ENCODE measurements around the gene FBLN1.

DNA sequence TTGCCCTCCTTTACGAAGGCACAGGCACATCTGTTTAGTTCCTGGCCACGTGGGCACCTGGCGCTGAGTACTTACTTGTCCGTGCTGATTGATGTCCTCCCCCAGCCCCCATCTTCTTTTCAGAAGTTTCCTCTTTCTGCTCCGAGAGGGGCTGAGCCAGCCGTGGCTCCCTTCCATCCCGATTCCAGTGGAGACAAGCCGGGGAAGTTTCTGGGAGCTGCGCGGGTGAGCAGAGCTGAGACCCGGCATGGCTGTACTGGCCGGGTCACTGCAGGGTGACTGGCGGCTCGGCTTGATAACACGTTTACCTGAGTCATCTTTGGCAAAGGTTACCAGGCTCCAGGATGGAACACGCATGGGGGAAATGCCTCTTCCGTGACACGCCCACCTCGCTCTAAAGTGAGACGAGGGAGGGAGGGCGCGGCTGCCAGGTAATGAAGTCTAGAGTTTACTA lies 123.5 kb downstream of the FBLN1 start:
- no peak for TF ChIP-seq EP300 (IDR thresholded peaks at IDR 0.05; ENCODE audit: borderline replicate concordance in 1 of 2, low read depth in 1 of 2, low read length in 1 of 2)
- no peak for TF ChIP-seq TAF1 (IDR thresholded peaks at IDR 0.05; ENCODE audit: borderline replicate concordance, low read depth, low read length)
- no peak for TF ChIP-seq EZH2phosphoT487 (IDR thresholded peaks at IDR 0.05; ENCODE audit: borderline replicate concordance, low read depth)
- TF ChIP-seq, protein P1, sequence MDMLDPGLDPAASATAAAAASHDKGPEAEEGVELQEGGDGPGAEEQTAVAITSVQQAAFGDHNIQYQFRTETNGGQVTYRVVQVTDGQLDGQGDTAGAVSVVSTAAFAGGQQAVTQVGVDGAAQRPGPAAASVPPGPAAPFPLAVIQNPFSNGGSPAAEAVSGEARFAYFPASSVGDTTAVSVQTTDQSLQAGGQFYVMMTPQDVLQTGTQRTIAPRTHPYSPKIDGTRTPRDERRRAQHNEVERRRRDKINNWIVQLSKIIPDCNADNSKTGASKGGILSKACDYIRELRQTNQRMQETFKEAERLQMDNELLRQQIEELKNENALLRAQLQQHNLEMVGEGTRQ (IDR thresholded peaks at IDR 0.05; ENCODE audit: borderline replicate concordance, low read depth, low read length), result no peak
- TF ChIP-seq SIN3A (IDR thresholded peaks at IDR 0.05; ENCODE audit: borderline replicate concordance, low read depth, low read length), result no peak
- TF ChIP-seq, protein P2, sequence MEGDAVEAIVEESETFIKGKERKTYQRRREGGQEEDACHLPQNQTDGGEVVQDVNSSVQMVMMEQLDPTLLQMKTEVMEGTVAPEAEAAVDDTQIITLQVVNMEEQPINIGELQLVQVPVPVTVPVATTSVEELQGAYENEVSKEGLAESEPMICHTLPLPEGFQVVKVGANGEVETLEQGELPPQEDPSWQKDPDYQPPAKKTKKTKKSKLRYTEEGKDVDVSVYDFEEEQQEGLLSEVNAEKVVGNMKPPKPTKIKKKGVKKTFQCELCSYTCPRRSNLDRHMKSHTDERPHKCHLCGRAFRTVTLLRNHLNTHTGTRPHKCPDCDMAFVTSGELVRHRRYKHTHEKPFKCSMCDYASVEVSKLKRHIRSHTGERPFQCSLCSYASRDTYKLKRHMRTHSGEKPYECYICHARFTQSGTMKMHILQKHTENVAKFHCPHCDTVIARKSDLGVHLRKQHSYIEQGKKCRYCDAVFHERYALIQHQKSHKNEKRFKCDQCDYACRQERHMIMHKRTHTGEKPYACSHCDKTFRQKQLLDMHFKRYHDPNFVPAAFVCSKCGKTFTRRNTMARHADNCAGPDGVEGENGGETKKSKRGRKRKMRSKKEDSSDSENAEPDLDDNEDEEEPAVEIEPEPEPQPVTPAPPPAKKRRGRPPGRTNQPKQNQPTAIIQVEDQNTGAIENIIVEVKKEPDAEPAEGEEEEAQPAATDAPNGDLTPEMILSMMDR (IDR thresholded peaks at IDR 0.05), result no peak
- no peak for TF ChIP-seq POLR2AphosphoS5 (IDR thresholded peaks at IDR 0.05; ENCODE audit: low read depth, low read length)
- TF ChIP-seq, protein P3, sequence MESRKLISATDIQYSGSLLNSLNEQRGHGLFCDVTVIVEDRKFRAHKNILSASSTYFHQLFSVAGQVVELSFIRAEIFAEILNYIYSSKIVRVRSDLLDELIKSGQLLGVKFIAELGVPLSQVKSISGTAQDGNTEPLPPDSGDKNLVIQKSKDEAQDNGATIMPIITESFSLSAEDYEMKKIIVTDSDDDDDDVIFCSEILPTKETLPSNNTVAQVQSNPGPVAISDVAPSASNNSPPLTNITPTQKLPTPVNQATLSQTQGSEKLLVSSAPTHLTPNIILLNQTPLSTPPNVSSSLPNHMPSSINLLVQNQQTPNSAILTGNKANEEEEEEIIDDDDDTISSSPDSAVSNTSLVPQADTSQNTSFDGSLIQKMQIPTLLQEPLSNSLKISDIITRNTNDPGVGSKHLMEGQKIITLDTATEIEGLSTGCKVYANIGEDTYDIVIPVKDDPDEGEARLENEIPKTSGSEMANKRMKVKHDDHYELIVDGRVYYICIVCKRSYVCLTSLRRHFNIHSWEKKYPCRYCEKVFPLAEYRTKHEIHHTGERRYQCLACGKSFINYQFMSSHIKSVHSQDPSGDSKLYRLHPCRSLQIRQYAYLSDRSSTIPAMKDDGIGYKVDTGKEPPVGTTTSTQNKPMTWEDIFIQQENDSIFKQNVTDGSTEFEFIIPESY (IDR thresholded peaks at IDR 0.05; ENCODE audit: borderline replicate concordance, low read depth), result no peak
- TF ChIP-seq, protein P4, sequence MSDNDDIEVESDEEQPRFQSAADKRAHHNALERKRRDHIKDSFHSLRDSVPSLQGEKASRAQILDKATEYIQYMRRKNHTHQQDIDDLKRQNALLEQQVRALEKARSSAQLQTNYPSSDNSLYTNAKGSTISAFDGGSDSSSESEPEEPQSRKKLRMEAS (IDR thresholded peaks at IDR 0.05; ENCODE audit: low read depth), result no peak
- TF ChIP-seq SMC3 (IDR thresholded peaks at IDR 0.05; ENCODE audit: low read depth, low read length), result no peak
